K562 (cell line): Measurements from ENCODE around the gene APOA1. TPM values are rescaled to one million over a fixed set of nuclear protein-coding genes. Genes with fewer than 3 reads are reported as not detected.

Experiments used
- ATAC-seq: fragments of 200-7000 bp; cut with Tn5 transposase; 3 replicates; pipeline ENCODE4 v1.9.1; 2020; ENCODE audit warnings: moderate library complexity
- BruUV-seq: library from RNA; stranded (reverse); fragments of 400-500 nt; replicated peaks from 2 replicates; lab custom pipeline; 2021; lab: Mats Ljungman, UMichigan
- CTCF ChIA-PET: fragments of 300-600 bp; formaldehyde crosslinking; extraction: SDS; loops from one replicate; lab custom pipeline; 2021; ENCODE audit warnings: low intra/inter-chr PET ratio; lab: Yijun Ruan, JAX
- POLR2A ChIA-PET: fragments of 300-600, 350-650 bp; sonication (Branson Sonifier 250); formaldehyde crosslinking; extraction: SDS; loops from one replicate; lab custom pipeline; 2021; ENCODE audit warnings: antibody characterized with exemption, inconsistent platforms; lab: Yijun Ruan, JAX
- DNase-seq, 4 experiments: peaks; one replicate each; pipeline versions ENCODE4 v3.0.0 to v3.0.0-alpha.2; 2011 to 2018; ENCODE audit warnings: low spot score in 3 of 4, mixed read lengths in 3 of 4; ENCODE audit errors: extremely low read depth in 1 of 4
- FAIRE-seq: peaks from 2 replicates; lab custom pipeline; 2011; peaks lifted over from hg19 to GRCh38; lab: Jason Lieb, UNC
- H2AFZ ChIP-seq: 2 replicates; pipeline ENCODE4 v1.6.0; 2011; ENCODE audit warnings: low read depth, low read length, control low read depth, inconsistent platforms
- H3K27ac ChIP-seq: fragments of 200-600 bp; 3 replicates; pipeline ENCODE4 v1.8.0; 2011; ENCODE audit warnings: low read depth, mild to moderate bottlenecking, control low read depth, inconsistent platforms, low read length, moderate library complexity, mixed read lengths; ENCODE audit errors: extremely low read depth
- H3K27me3 ChIP-seq, 2 experiments: fragments of 300-600 bp in 1 of 2; 2 replicates in 1 of 2; 3 replicates in 1 of 2; pipeline versions ENCODE4 v1.6.0 to v1.8.0; 2011; ENCODE audit warnings: inconsistent platforms in 2 of 2, low read length in 2 of 2, mild to moderate bottlenecking in 1 of 2, mixed read lengths in 1 of 2, moderate library complexity in 1 of 2; ENCODE audit not compliant: control insufficient read depth in 2 of 2, insufficient read depth in 2 of 2
- H3K36me3 ChIP-seq: fragments of 300-600 bp; 3 replicates; pipeline ENCODE4 v1.8.0; 2011; ENCODE audit warnings: mild to moderate bottlenecking, low read length, inconsistent platforms; ENCODE audit not compliant: control insufficient read depth, insufficient read depth
- H3K4me1 ChIP-seq, 2 experiments: fragments of 200-600 bp in 1 of 2; replicated peaks in 1 of 2; 2 replicates in 1 of 2; 3 replicates in 1 of 2; pipeline versions ENCODE4 v1.5.1 to v1.8.0; 2011; ENCODE audit warnings: inconsistent platforms in 2 of 2, low read length in 2 of 2, mild to moderate bottlenecking in 1 of 2, mixed read lengths in 1 of 2, moderate library complexity in 1 of 2; ENCODE audit not compliant: control insufficient read depth in 2 of 2, insufficient read depth in 2 of 2
- H3K4me2 ChIP-seq: 2 replicates; pipeline ENCODE4 v1.6.1; 2011; ENCODE audit warnings: low read length, control low read depth, inconsistent platforms, mixed read lengths; ENCODE audit not compliant: insufficient read depth
- H3K4me3 ChIP-seq: fragments of 200-600 bp; sonication (generic), shearing (Covaris generic); 2 replicates; pipeline ENCODE4 v1.5.1; 2016; ENCODE audit warnings: control low read depth, inconsistent platforms
- H3K79me2 ChIP-seq: fragments of 200-600 bp; 3 replicates; pipeline ENCODE4 v1.8.0; 2011; ENCODE audit warnings: low read length, inconsistent platforms; ENCODE audit not compliant: control insufficient read depth, insufficient read depth
- H3K9ac ChIP-seq, 2 experiments: 2 replicates each; pipeline versions ENCODE4 v1.6.0 to v1.6.1; 2011; ENCODE audit warnings: low read depth in 2 of 2, low read length in 2 of 2, control low read depth in 1 of 2, inconsistent platforms in 1 of 2, mild to moderate bottlenecking in 1 of 2, mixed read lengths in 1 of 2; ENCODE audit not compliant: insufficient read depth in 1 of 2
- H3K9me1 ChIP-seq: one replicate; pipeline ENCODE4 v1.6.0; 2011; ENCODE audit warnings: inconsistent platforms, mild to moderate bottlenecking, low read length, moderate library complexity; ENCODE audit not compliant: control insufficient read depth, insufficient read depth
- H3K9me3 ChIP-seq: replicated peaks from 2 replicates; pipeline ENCODE4 v1.5.1; 2011; ENCODE audit warnings: low read depth, low read length, inconsistent platforms; ENCODE audit not compliant: control insufficient read depth, insufficient read depth
- H4K20me1 ChIP-seq: replicated peaks from 2 replicates; pipeline ENCODE4 v1.6.1; 2011; ENCODE audit warnings: low read length, inconsistent platforms, mixed read lengths; ENCODE audit not compliant: control insufficient read depth, insufficient read depth
- BMI1 ChIP-seq: fragments of 150-350 bp; IDR thresholded peaks from 2 replicates; pipeline ENCODE4 v1.6.1; 2014; ENCODE audit warnings: low read length
- CEBPB ChIP-seq: fragments of 450-650 bp; IDR thresholded peaks from 2 replicates; pipeline ENCODE4 v1.6.1; 2016; ENCODE audit warnings: missing genetic modification characterization, missing compliant biosample characterization
- NFIX ChIP-seq: fragments of 250-450 bp; sonication (Bioruptor Pico); IDR thresholded peaks from 2 replicates; pipeline ENCODE4 v1.4.0; 2020; ENCODE audit warnings: low read depth, mild to moderate bottlenecking, moderate library complexity
- SRSF3 ChIP-seq: fragments of 200-400 bp; formaldehyde crosslinking; IDR thresholded peaks from 2 replicates; pipeline ENCODE4 v1.6.1; 2016; ENCODE audit warnings: mild to moderate bottlenecking, low read length, moderate library complexity; ENCODE audit not compliant: insufficient read depth
- SUPT5H ChIP-seq: fragments of 450-650 bp; IDR thresholded peaks from 2 replicates; pipeline ENCODE4 v1.6.1; 2016
- TAF15 ChIP-seq: fragments of 200-400 bp; formaldehyde crosslinking; IDR thresholded peaks from 2 replicates; pipeline ENCODE4 v1.6.1; 2017; ENCODE audit warnings: mild to moderate bottlenecking, low read depth, low read length, moderate library complexity
- ZFP30 ChIP-seq: fragments of 250-450 bp; sonication (Bioruptor Pico); IDR thresholded peaks from 2 replicates; pipeline ENCODE4 v1.8.0; 2022; ENCODE audit warnings: moderate library complexity, mild to moderate bottlenecking, inconsistent platforms, borderline replicate concordance
- ZNF696 ChIP-seq: fragments of 250-450 bp; sonication (Bioruptor Pico); conservative IDR thresholded peaks from 2 replicates; pipeline ENCODE4 v1.4.0; 2020; ENCODE audit warnings: mild to moderate bottlenecking, moderate library complexity
- WGBS: fragments of 100-300 bp; shearing (Covaris generic); methylation state at CpG from one replicate; pipeline ENCODE4 v1.1.6; 2016; ENCODE audit warnings: low coverage, mixed read lengths; ENCODE audit not compliant: insufficient coverage; ENCODE audit errors: missing lambda C conversion rate; 5-methylcytosine and 5-hydroxymethylcytosine counted together
- in situ Hi-C: fragments of 300-500 bp; cut with MboI; formaldehyde crosslinking; loops from 4 replicates; pipeline ENCODE4 v1.15.0; 2018; ENCODE audit warnings: inconsistent platforms, mixed read lengths
- intact Hi-C: fragments of 100-400 bp; cut with micrococcal nuclease; formaldehyde crosslinking; loops from 2 replicates; pipeline ENCODE4 v1.14.2; 2022
- polyA plus RNA-seq, 8 experiments: library from polyadenylated mRNA; depleted of rRNA in 4 of 8; stranded (reverse) in 5 of 8; unstranded in 3 of 8; fragments of >200 nt; fragmentation: Nextera tagmentation in 2 of 8; fragmentation: Illumina TruSeq in 1 of 8; extraction: Ambion mirVana in 2 of 8; extraction: Trizol in 1 of 8; gene quantifications; 2 replicates each; pipeline versions ENCODE4 v1.2.1 to v1.2.3, GENCODE V29; 2011 to 2014; ENCODE audit warnings: inconsistent platforms in 1 of 8, missing spikeins in 1 of 8
- total RNA-seq, 7 experiments: library from RNA; depleted of rRNA in 6 of 7; stranded (reverse); fragments of >200 nt in 6 of 7; fragmentation: Illumina TruSeq in 2 of 7; extraction: Trizol in 2 of 7; gene quantifications; 2 replicates each; pipeline versions ENCODE4 v1.2.1 to v1.2.3, GENCODE V29; 2011 to 2021; ENCODE audit warnings: low replicate concordance in 1 of 7

APOA1 gene
- total and polyA plus RNA-seq, 9 of the 15 experiments (the other 6 are each of a cell fraction or from before 2014, with no cell fraction given) = 1.8 TPM; not detected in 8

GRCh38 chr11:116819049-116819448 is 18.4 kb downstream of the APOA1 start:
- CTCF ChIA-PET = no interaction called here
- H3K4me3 ChIP-seq = no peak overlapping the region
- FAIRE-seq = no peak
- H3K9me1 ChIP-seq = no peaks in the 10 kb centered on the region
- DNase-seq = no peak
- H3K36me3 ChIP-seq = no peaks in the 10 kb centered on the region
- ATAC-seq = no peak
- 39% methylated on average over 7 of the region's 9 CpGs for WGBS
- TF ChIP-seq SRSF3 (no peak), ZFP30 (CRISPR knock-in tag) (no peak), TAF15 (no peak), SUPT5H (no peak), BMI1 (no peak)
- H3K9ac ChIP-seq = peak overlapping the region in 1 of 2 experiments; percentile 45; a peak in 1 of 4 replicates
- in situ Hi-C loops (no loop called here), intact Hi-C loops (no loop called here)
- no peaks in the 10 kb centered on the region for H3K9me3 ChIP-seq
- H3K4me1 ChIP-seq = peaks cover under 1 to 10% of the 10 kb centered on the region in 2 experiments; a peak in 2 of 5 replicates
- H3K27me3 ChIP-seq = peaks cover 0 to 10% of the 10 kb centered on the region in 2 experiments; a peak in 1 of 5 replicates
- H3K79me2 ChIP-seq = no peaks in the 10 kb centered on the region
- BruUV-seq = no TSS peak
- H2AFZ ChIP-seq = no peak overlapping the region
- H4K20me1 ChIP-seq = no peaks in the 10 kb centered on the region
- no peak overlapping the region for H3K4me2 ChIP-seq
- POLR2A ChIA-PET = no interaction called here
- H3K27ac ChIP-seq = no peak overlapping the region

GRCh38 chr11:116814502-116814901 is 22.9 kb downstream of the APOA1 start:
- no TSS peak for BruUV-seq
- peaks cover 3 to 7% of the 10 kb centered on the region in 2 experiments; a peak in 3 of 5 replicates for H3K4me1 ChIP-seq
- 0 out of 2 replicates have a peak overlapping the region, but pooled peaks have one; percentile 33 for H2AFZ ChIP-seq
- FAIRE-seq = no peak
- no peaks in the 10 kb centered on the region for H3K9me1 ChIP-seq
- WGBS = 40% methylated on average over 6 of the region's 6 CpGs
- no peak overlapping the region for H3K4me3 ChIP-seq
- CTCF ChIA-PET = no interaction called here
- TF ChIP-seq CEBPB (tag) (peak; percentile 11; the same call in 1 of the 2 replicates), NFIX (CRISPR knock-in tag) (no peak), ZNF696 (CRISPR knock-in tag) (no peak)
- no peaks in the 10 kb centered on the region for H3K36me3 ChIP-seq
- no peak for ATAC-seq
- H3K79me2 ChIP-seq = no peaks in the 10 kb centered on the region
- in situ Hi-C loops (no loop called here), intact Hi-C loops (no loop called here)
- no peaks in the 10 kb centered on the region; a peak in 1 of 5 replicates for H3K27me3 ChIP-seq
- H3K9ac ChIP-seq = no peak overlapping the region
- H4K20me1 ChIP-seq = no peaks in the 10 kb centered on the region
- no peak overlapping the region for H3K27ac ChIP-seq
- H3K9me3 ChIP-seq = no peaks in the 10 kb centered on the region
- no peak overlapping the region for H3K4me2 ChIP-seq
- DNase-seq = no peak
- POLR2A ChIA-PET = interaction anchor here (1.2 kb wide), 1 partner anchor 9 kb away, joined by 4 read pairs; no protein-coding TSS in a partner anchor
